ENCODE measurements around the gene SGMS1. TPM values are rescaled to one million over a fixed set of nuclear protein-coding genes. Genes with fewer than 3 reads are reported as not detected.

Gene SGMS1
- total and polyA plus RNA-seq, 2 donors from 2014 or later, result 13.6 to 100 TPM

GRCh38 chr10:50362547-50363125, 261.1 kb downstream of the SGMS1 start:
- Histone ChIP-seq H3K4me3 (ENCODE audit: low read length in 3 of 3) (no peak overlapping the region), H3K9me3 (ENCODE audit: control insufficient read depth in 2 of 3, insufficient read depth in 1 of 3, low read length in 3 of 3) (no peaks in the 10 kb centered on the region), H3K36me3 (ENCODE audit: control insufficient read depth in 2 of 3, insufficient read depth in 3 of 3, low read length in 3 of 3) (no peaks in the 10 kb centered on the region), H3K9ac (ENCODE audit: low read length in 3 of 3) (no peak overlapping the region), H3K27ac (ENCODE audit: low read depth in 2 of 2, low read length in 2 of 2) (no peak overlapping the region), H3K4me1 (ENCODE audit: control insufficient read depth in 2 of 3, insufficient read depth in 2 of 3, low read depth in 1 of 3, low read length in 3 of 3) (peaks cover 0 to 5% (median 4%) of the 10 kb centered on the region in 3 donors), H3K27me3 (ENCODE audit: control insufficient read depth, insufficient read depth, low read length) (no peaks in the 10 kb centered on the region)
- no peak for TF ChIP-seq CTCF (IDR thresholded peaks at IDR 0.05; ENCODE audit: borderline replicate concordance, extremely low read depth, insufficient read depth)
- FAIRE-seq (no peak), DNase-seq (no peak)
- intact Hi-C loops (cut with DNase I), result no loop called here

GRCh38 chr10:50361946-50362345, 261.8 kb downstream of the SGMS1 start:
- no peak overlapping the region for H3K4me3 ChIP-seq (ENCODE audit: low read length in 3 of 3)
- peaks cover 0 to 5% (median 4%) of the 10 kb centered on the region in 3 donors for H3K4me1 ChIP-seq (ENCODE audit: control insufficient read depth in 2 of 3, insufficient read depth in 2 of 3, low read depth in 1 of 3, low read length in 3 of 3)
- H3K36me3 ChIP-seq (ENCODE audit: control insufficient read depth in 2 of 3, insufficient read depth in 3 of 3, low read length in 3 of 3), result no peaks in the 10 kb centered on the region
- DNase-seq (no peak), FAIRE-seq (no peak)
- H3K27me3 ChIP-seq (ENCODE audit: control insufficient read depth, insufficient read depth, low read length), result no peaks in the 10 kb centered on the region
- H3K27ac ChIP-seq (ENCODE audit: low read depth in 2 of 2, low read length in 2 of 2), result no peak overlapping the region
- TF ChIP-seq CTCF (IDR thresholded peaks at IDR 0.05; ENCODE audit: borderline replicate concordance, extremely low read depth, insufficient read depth), result no peak
- intact Hi-C loops (cut with DNase I), result no loop called here
- H3K9ac ChIP-seq (ENCODE audit: low read length in 3 of 3), result no peak overlapping the region
- no peaks in the 10 kb centered on the region for H3K9me3 ChIP-seq (ENCODE audit: control insufficient read depth in 2 of 3, insufficient read depth in 1 of 3, low read length in 3 of 3)

GRCh38 chr10:50360077-50360850, 263.5 kb downstream of the SGMS1 start:
- Histone ChIP-seq H3K27ac (ENCODE audit: low read depth in 2 of 2, low read length in 2 of 2) (no peak overlapping the region), H3K4me1 (ENCODE audit: control insufficient read depth in 2 of 3, insufficient read depth in 2 of 3, low read depth in 1 of 3, low read length in 3 of 3) (peaks cover 0 to 5% (median 4%) of the 10 kb centered on the region in 3 donors), H3K27me3 (ENCODE audit: control insufficient read depth, insufficient read depth, low read length) (no peaks in the 10 kb centered on the region), H3K4me3 (ENCODE audit: low read length in 3 of 3) (no peak overlapping the region), H3K9ac (ENCODE audit: low read length in 3 of 3) (no peak overlapping the region), H3K36me3 (ENCODE audit: control insufficient read depth in 2 of 3, insufficient read depth in 3 of 3, low read length in 3 of 3) (no peaks in the 10 kb centered on the region), H3K9me3 (ENCODE audit: control insufficient read depth in 2 of 3, insufficient read depth in 1 of 3, low read length in 3 of 3) (no peaks in the 10 kb centered on the region)
- DNase-seq (peak in 2 of 5 donors; percentile 46 to 50), FAIRE-seq (no peak)
- no peak for TF ChIP-seq CTCF (IDR thresholded peaks at IDR 0.05; ENCODE audit: borderline replicate concordance, extremely low read depth, insufficient read depth)
- intact Hi-C loops (cut with DNase I), result no loop called here
